H1 (cell line): ENCODE measurements around the gene PIAS2. TPM values are rescaled to one million over a fixed set of nuclear protein-coding genes. Genes with fewer than 3 reads are reported as not detected.

Source experiments
- CTCF ChIA-PET: fragments of 300-600 bp; sonication (Branson Sonifier 250); formaldehyde crosslinking; loops from one replicate; lab custom pipeline; 2021; ENCODE audit not compliant: partially characterized antibody; lab: Charles Lee
- POLR2A ChIA-PET: fragments of 300-600 bp; sonication (Branson Sonifier 250); formaldehyde crosslinking; loops from one replicate; lab custom pipeline; 2021; ENCODE audit warnings: inconsistent platforms; ENCODE audit not compliant: partially characterized antibody; lab: Charles Lee
- DNase-seq, 2 experiments: peaks; one replicate each; pipeline versions ENCODE4 v3.0.0 to v3.0.0-alpha.2; 2010 to 2022; ENCODE audit warnings: low spot score in 2 of 2, low read depth in 1 of 2, mixed read lengths in 1 of 2
- FAIRE-seq: peaks from 2 replicates; lab custom pipeline; 2011; peaks lifted over from hg19 to GRCh38; lab: Jason Lieb, UNC
- H2AFZ ChIP-seq: 2 replicates; pipeline ENCODE4 v1.8.1; 2012; ENCODE audit warnings: low read length, inconsistent platforms
- H2AK5ac ChIP-seq: 2 replicates; pipeline ENCODE4 v1.6.1; 2013; ENCODE audit warnings: low read depth, low read length
- H2BK120ac ChIP-seq: replicated peaks from 2 replicates; pipeline ENCODE3; 2013; ENCODE audit warnings: low read depth, low read length, inconsistent platforms
- H2BK12ac ChIP-seq: 2 replicates; pipeline ENCODE4 v1.6.1; 2013; ENCODE audit warnings: low read depth, low read length
- H2BK15ac ChIP-seq: 2 replicates; pipeline ENCODE4 v1.6.1; 2013; ENCODE audit warnings: low read length
- H2BK20ac ChIP-seq: 2 replicates; pipeline ENCODE4 v1.6.1; 2013; ENCODE audit warnings: low read length
- H2BK5ac ChIP-seq: 2 replicates; pipeline ENCODE4 v1.6.1; 2013; ENCODE audit warnings: low read depth, low read length
- H3K14ac ChIP-seq: 2 replicates; pipeline ENCODE4 v1.6.1; 2013; ENCODE audit warnings: inconsistent platforms; ENCODE audit not compliant: insufficient read length
- H3K18ac ChIP-seq: 2 replicates; pipeline ENCODE4 v1.6.1; 2013; ENCODE audit warnings: low read length; ENCODE audit errors: extremely low read depth
- H3K23ac ChIP-seq: 2 replicates; pipeline ENCODE4 v1.6.1; 2013; ENCODE audit warnings: inconsistent platforms; ENCODE audit not compliant: insufficient read length
- H3K23me2 ChIP-seq: 2 replicates; pipeline ENCODE4 v1.6.1; 2013; ENCODE audit warnings: low read depth, low read length
- H3K27ac ChIP-seq: 2 replicates; pipeline ENCODE4 v1.6.1; 2011; ENCODE audit warnings: low read depth, low read length, inconsistent platforms
- H3K27me3 ChIP-seq, 4 experiments: replicated peaks in 1 of 4; 1 replicate in 1 of 4; 2 replicates in 3 of 4; pipeline versions ENCODE4 v1.6.1 to v1.8.1; 2011 to 2013; ENCODE audit warnings: low read length in 3 of 4, mild to moderate bottlenecking in 3 of 4, inconsistent platforms in 2 of 4, mixed read lengths in 2 of 4, moderate library complexity in 1 of 4; ENCODE audit not compliant: control insufficient read depth in 3 of 4, insufficient read depth in 3 of 4; ENCODE audit errors: extremely low read depth in 1 of 4
- H3K36me3 ChIP-seq, 4 experiments: 2 replicates each; pipeline versions ENCODE4 v1.6.1 to v1.8.1; 2011 to 2013; ENCODE audit warnings: mild to moderate bottlenecking in 4 of 4, low read length in 3 of 4, moderate library complexity in 2 of 4, control low read depth in 1 of 4, inconsistent platforms in 1 of 4; ENCODE audit not compliant: insufficient read depth in 4 of 4, control insufficient read depth in 2 of 4
- H3K4ac ChIP-seq: replicated peaks from 2 replicates; pipeline ENCODE3; 2013; ENCODE audit warnings: low read length, low read depth, mixed read lengths, inconsistent platforms; ENCODE audit not compliant: insufficient read length
- H3K4me1 ChIP-seq, 4 experiments: replicated peaks in 1 of 4; 1 replicate in 1 of 4; 2 replicates in 3 of 4; pipeline versions ENCODE4 v1.6.1 to v1.8.1; 2011 to 2013; ENCODE audit warnings: low read length in 3 of 4, inconsistent platforms in 2 of 4, mixed read lengths in 1 of 4; ENCODE audit not compliant: insufficient read depth in 4 of 4, control insufficient read depth in 3 of 4
- H3K4me2 ChIP-seq, 2 experiments: 2 replicates each; pipeline versions ENCODE4 v1.6.1 to v1.8.1; 2011 to 2013; ENCODE audit warnings: low read depth in 2 of 2, low read length in 2 of 2, control low read depth in 1 of 2, inconsistent platforms in 1 of 2, mild to moderate bottlenecking in 1 of 2; ENCODE audit not compliant: insufficient read depth in 1 of 2
- H3K4me3 ChIP-seq, 4 experiments: fragments of 200-600, 300-600 bp in 1 of 4; sonication (generic), shearing (Covaris generic), sonication (Bioruptor Twin) in 1 of 4; 2 replicates each; pipeline versions ENCODE4 v1.5.1 to v1.8.1; 2011 to 2016; ENCODE audit warnings: low read length in 4 of 4, low read depth in 3 of 4, control low read depth in 2 of 4, inconsistent platforms in 2 of 4, mild to moderate bottlenecking in 2 of 4, mixed read lengths in 1 of 4, moderate library complexity in 1 of 4; ENCODE audit not compliant: insufficient read depth in 2 of 4; ENCODE audit errors: extremely low read depth in 1 of 4
- H3K56ac ChIP-seq: replicated peaks from 2 replicates; pipeline ENCODE3; 2013; ENCODE audit warnings: low read depth, mild to moderate bottlenecking, mixed read lengths, low read length, inconsistent platforms; ENCODE audit not compliant: insufficient read length
- H3K79me1 ChIP-seq: 2 replicates; pipeline ENCODE4 v1.6.1; 2013; ENCODE audit warnings: low read depth, low read length, control low read depth
- H3K79me2 ChIP-seq, 2 experiments: 2 replicates each; pipeline versions ENCODE4 v1.6.1 to v1.8.1; 2012 to 2013; ENCODE audit warnings: low read length in 2 of 2, mild to moderate bottlenecking in 2 of 2, inconsistent platforms in 1 of 2; ENCODE audit not compliant: insufficient read depth in 2 of 2, control insufficient read depth in 1 of 2
- H3K9ac ChIP-seq, 4 experiments: replicated peaks in 1 of 4; 1 replicate in 1 of 4; 2 replicates in 3 of 4; pipeline versions ENCODE4 v1.6.1 to v1.8.1; 2011 to 2013; ENCODE audit warnings: low read depth in 3 of 4, low read length in 3 of 4, control low read depth in 2 of 4, mild to moderate bottlenecking in 2 of 4, moderate library complexity in 2 of 4, inconsistent platforms in 1 of 4; ENCODE audit errors: extremely low read depth in 1 of 4
- H3K9me3 ChIP-seq, 2 experiments: 2 replicates each; pipeline versions ENCODE4 v1.6.1 to v1.8.1; 2012 to 2013; ENCODE audit warnings: mild to moderate bottlenecking in 2 of 2, moderate library complexity in 2 of 2, control low read depth in 1 of 2, inconsistent platforms in 1 of 2, low read depth in 1 of 2, low read length in 1 of 2, mixed read lengths in 1 of 2; ENCODE audit not compliant: insufficient read depth in 2 of 2
- H4K20me1 ChIP-seq, 2 experiments: replicated peaks in 1 of 2; 2 replicates each; pipeline versions ENCODE3 to v1.8.1; 2011 to 2013; ENCODE audit warnings: inconsistent platforms in 2 of 2, low read length in 2 of 2, mild to moderate bottlenecking in 1 of 2; ENCODE audit not compliant: insufficient read depth in 2 of 2, control insufficient read depth in 1 of 2
- H4K5ac ChIP-seq: 2 replicates; pipeline ENCODE4 v1.6.1; 2013; ENCODE audit warnings: low read length, low read depth, mixed read lengths, inconsistent platforms; ENCODE audit not compliant: insufficient read length
- H4K8ac ChIP-seq: 2 replicates; pipeline ENCODE4 v1.8.0; 2013; ENCODE audit warnings: mild to moderate bottlenecking, moderate library complexity, low read length, inconsistent platforms; ENCODE audit not compliant: insufficient read depth; ENCODE audit errors: extremely low read depth
- H4K91ac ChIP-seq: replicated peaks from 2 replicates; pipeline ENCODE3; 2013; ENCODE audit warnings: low read length, mixed read lengths, inconsistent platforms; ENCODE audit not compliant: insufficient read length
- KDM1A ChIP-seq: fragments of 200-600, 300-600 bp; sonication (generic); IDR thresholded peaks from 2 replicates; pipeline ENCODE4 v1.7.1; 2016; ENCODE audit warnings: mild to moderate bottlenecking, low read length, borderline replicate concordance
- SRF ChIP-seq: IDR thresholded peaks from 2 replicates; pipeline ENCODE4 v1.6.1; 2011; ENCODE audit warnings: mild to moderate bottlenecking, low read depth, low read length, moderate library complexity
- WGBS, 2 experiments: shearing (Covaris generic) in 1 of 2; methylation state at CpG; one replicate each; pipeline versions ENCODE4 v1.1.6 to v1.1.7; 2013 to 2015; ENCODE audit warnings: low lambda C conversion rate in 2 of 2, mixed read lengths in 2 of 2, inconsistent platforms in 1 of 2, low coverage in 1 of 2, missing lambda C conversion rate in 1 of 2; ENCODE audit not compliant: insufficient replicate concordance in 2 of 2, insufficient coverage in 1 of 2, insufficient read length in 1 of 2; ENCODE audit errors: extremely low coverage in 1 of 2, missing lambda C conversion rate in 1 of 2; 5-methylcytosine and 5-hydroxymethylcytosine counted together
- polyA plus RNA-seq, 7 experiments: library from polyadenylated mRNA; depleted of rRNA in 3 of 7; stranded (reverse) in 5 of 7; unstranded in 2 of 7; fragments of >200 nt in 5 of 7; fragments of 200-250 nt in 2 of 7; gene quantifications; 1 replicate in 5 of 7; 2 replicates in 1 of 7; 4 replicates in 1 of 7; pipeline versions ENCODE4 v1.2.1 to v1.2.3, GENCODE V29; 2011 to 2013; ENCODE audit warnings: missing spikeins in 2 of 7, mixed read lengths in 2 of 7
- total RNA-seq: library from RNA; stranded (reverse); fragmentation: NEBNext Ultra II Directional; extraction: Animal tissue kit (Norgen Biotek cat#: 25700); gene quantifications from 2 replicates; pipeline ENCODE4 v1.2.1, GENCODE V29; 2021
- TF ChIP-seq, protein P1 (sequence below), 3 experiments: IDR thresholded peaks; 1 replicate in 2 of 3; 2 replicates in 1 of 3; pipeline versions ENCODE4 v1.5.1 to v1.6.1; 2011; ENCODE audit warnings: low read length in 3 of 3, mild to moderate bottlenecking in 3 of 3, inconsistent platforms in 2 of 3, low read depth in 1 of 3, moderate library complexity in 1 of 3; ENCODE audit not compliant: insufficient read depth in 1 of 3; ENCODE audit errors: control extremely low read depth in 1 of 3
- TF ChIP-seq, protein P2 (sequence below): IDR thresholded peaks from 2 replicates; pipeline ENCODE4 v1.6.1; 2012; ENCODE audit warnings: low read length, inconsistent platforms

Gene PIAS2
- total and polyA plus RNA-seq, 2 of the 8 experiments (the other 6 are each of a cell fraction or from before 2014, with no cell fraction given): 20.1 to 53.9 TPM

DNA sequence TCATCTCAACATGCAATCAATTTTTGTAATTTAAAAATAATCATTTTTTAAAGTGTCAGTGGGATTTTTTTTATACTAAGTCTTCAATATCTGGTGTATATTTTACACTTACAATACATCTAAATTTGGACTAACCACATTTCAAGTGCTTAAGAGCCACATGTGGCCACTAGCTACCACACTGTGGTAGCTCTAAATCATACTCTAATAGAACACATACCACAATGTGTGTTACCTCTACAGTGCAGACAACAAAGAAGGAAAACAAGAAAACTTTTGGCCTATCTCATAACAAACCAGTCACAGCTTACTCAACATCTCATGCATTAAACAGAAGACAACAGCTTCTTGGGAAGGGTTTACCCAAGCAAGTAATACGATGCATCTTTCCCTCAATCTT lies 24.5 kb downstream of the PIAS2 start:
- WGBS, 2 experiments: 100% methylated on average over 1 of the region's 1 CpG; no CpG with 5 or more reads in 1 of the 2 experiments
- Histone ChIP-seq H4K91ac (no peak overlapping the region), H4K8ac (no peak overlapping the region), H2BK12ac (no peak overlapping the region), H3K4me3 (no peak overlapping the region), H3K56ac (no peak overlapping the region), H4K20me1 (peaks cover 0 to 2% of the 10 kb centered on the region in 2 experiments), H3K18ac (no peak overlapping the region), H3K9ac (no peak overlapping the region), H4K5ac (no peak overlapping the region), H3K14ac (no peak overlapping the region), H3K4me1 (no peaks in the 10 kb centered on the region), H2AFZ (no peak overlapping the region), H3K79me1 (peaks cover 9% of the 10 kb centered on the region), H3K9me3 (peaks cover 21 to 28% of the 10 kb centered on the region in 2 experiments), H3K4ac (peak overlapping the region; percentile 53), H2BK15ac (no peak overlapping the region), H3K27me3 (no peaks in the 10 kb centered on the region), H2BK120ac (no peak overlapping the region), H2BK20ac (no peak overlapping the region), H3K79me2 (peaks cover 5 to 99% of the 10 kb centered on the region in 2 experiments), H3K23me2 (no peaks in the 10 kb centered on the region), H3K27ac (no peak overlapping the region), H3K23ac (no peak overlapping the region), H2AK5ac (no peak overlapping the region), H3K4me2 (no peak overlapping the region), H3K36me3 (peaks cover 9 to 31% (median 23%) of the 10 kb centered on the region in 4 experiments; a peak in 7 of 8 replicates), H2BK5ac (no peak overlapping the region)
- POLR2A ChIA-PET: interaction anchor here (1.0 kb wide), 1 partner anchor 16 kb away, joined by 3 read pairs; no protein-coding TSS in a partner anchor
- FAIRE-seq: no peak
- CTCF ChIA-PET: interaction anchor here (0.5 kb wide), 1 partner anchor 58 kb away, joined by 5 read pairs; no protein-coding TSS in a partner anchor
- TF ChIP-seq, protein P1, sequence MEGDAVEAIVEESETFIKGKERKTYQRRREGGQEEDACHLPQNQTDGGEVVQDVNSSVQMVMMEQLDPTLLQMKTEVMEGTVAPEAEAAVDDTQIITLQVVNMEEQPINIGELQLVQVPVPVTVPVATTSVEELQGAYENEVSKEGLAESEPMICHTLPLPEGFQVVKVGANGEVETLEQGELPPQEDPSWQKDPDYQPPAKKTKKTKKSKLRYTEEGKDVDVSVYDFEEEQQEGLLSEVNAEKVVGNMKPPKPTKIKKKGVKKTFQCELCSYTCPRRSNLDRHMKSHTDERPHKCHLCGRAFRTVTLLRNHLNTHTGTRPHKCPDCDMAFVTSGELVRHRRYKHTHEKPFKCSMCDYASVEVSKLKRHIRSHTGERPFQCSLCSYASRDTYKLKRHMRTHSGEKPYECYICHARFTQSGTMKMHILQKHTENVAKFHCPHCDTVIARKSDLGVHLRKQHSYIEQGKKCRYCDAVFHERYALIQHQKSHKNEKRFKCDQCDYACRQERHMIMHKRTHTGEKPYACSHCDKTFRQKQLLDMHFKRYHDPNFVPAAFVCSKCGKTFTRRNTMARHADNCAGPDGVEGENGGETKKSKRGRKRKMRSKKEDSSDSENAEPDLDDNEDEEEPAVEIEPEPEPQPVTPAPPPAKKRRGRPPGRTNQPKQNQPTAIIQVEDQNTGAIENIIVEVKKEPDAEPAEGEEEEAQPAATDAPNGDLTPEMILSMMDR (IDR thresholded peaks at IDR 0.05; ENCODE audit: control extremely low read depth in 1 of 3, insufficient read depth in 1 of 3, low read depth in 1 of 3, low read length in 3 of 3): no peak
- TF ChIP-seq KDM1A (no peak), SRF (no peak)
- TF ChIP-seq, protein P2, sequence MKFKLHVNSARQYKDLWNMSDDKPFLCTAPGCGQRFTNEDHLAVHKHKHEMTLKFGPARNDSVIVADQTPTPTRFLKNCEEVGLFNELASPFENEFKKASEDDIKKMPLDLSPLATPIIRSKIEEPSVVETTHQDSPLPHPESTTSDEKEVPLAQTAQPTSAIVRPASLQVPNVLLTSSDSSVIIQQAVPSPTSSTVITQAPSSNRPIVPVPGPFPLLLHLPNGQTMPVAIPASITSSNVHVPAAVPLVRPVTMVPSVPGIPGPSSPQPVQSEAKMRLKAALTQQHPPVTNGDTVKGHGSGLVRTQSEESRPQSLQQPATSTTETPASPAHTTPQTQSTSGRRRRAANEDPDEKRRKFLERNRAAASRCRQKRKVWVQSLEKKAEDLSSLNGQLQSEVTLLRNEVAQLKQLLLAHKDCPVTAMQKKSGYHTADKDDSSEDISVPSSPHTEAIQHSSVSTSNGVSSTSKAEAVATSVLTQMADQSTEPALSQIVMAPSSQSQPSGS: no peak
- no peak for DNase-seq
